NCI-H128 (cell line): Measurements from ENCODE around the gene KCNJ10.

Experiments
- DNase-seq: peaks from one replicate; lab custom pipeline; 2025; ENCODE audit not compliant: unreplicated experiment; lab: John Stamatoyannopoulos, UW

KCNJ10 gene

GRCh38 chr1:160099716-160100375, 29.9 kb upstream of the KCNJ10 start:
- no peak for DNase-seq

- peak; percentile 86 for DNase-seq
These were observed 29.0 kb upstream of the KCNJ10 start for GRCh38 chr1:160098852-160099561.

DNA sequence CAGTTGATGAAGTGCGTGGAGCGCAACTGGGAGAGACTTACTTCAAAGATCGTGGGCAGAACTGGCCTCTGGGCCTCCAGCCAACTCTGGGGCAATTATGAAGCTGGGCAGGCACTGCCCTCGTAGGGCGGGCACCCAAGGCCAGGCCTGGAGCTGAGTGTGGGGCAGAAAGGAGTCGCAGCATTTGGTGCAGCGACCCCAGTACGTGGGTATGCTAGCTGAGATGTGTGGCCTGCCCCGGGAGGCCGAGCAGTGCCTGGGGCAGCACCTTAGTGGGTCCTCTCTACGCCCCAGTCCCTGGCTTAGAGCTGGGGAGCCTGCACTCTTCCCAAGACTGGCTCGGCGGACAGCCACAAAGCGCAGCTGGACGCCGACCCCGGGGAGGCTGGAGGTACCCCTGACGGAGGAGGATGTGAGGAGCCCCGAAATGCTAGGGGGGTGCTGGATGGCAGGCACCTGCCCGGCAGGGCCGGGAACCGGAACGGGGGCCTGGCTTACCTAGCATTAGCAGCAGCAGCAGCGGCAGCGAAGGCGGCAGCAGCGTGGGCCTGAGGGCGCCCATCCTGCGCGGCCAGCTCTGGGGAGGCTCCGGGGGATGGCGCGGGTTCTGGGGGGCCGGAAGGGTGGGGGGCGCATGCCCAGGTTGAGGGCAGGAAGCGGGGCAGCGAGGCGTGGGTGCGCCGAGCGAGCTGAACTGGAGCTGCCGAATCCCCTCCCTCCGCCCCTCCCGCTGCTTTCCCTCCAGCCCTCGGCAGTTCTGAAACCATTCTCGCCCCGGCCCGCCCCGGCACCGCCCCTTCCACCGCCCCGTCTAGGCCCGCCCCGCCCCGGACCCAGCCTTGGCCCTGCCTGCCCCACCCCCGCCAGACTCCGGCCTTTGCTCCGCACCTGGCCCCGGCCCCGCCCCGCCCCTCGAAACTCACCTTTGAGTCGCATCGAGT, 28.2 kb upstream of the KCNJ10 start, which contains the start of gene IGSF8:
TSS of gene IGSF8 (minus strand) at position 709 of the 941 bp plus-strand sequence. CDS start at position 562, 147 bp downstream.
- DNase-seq, result peak; percentile 39

DNA sequence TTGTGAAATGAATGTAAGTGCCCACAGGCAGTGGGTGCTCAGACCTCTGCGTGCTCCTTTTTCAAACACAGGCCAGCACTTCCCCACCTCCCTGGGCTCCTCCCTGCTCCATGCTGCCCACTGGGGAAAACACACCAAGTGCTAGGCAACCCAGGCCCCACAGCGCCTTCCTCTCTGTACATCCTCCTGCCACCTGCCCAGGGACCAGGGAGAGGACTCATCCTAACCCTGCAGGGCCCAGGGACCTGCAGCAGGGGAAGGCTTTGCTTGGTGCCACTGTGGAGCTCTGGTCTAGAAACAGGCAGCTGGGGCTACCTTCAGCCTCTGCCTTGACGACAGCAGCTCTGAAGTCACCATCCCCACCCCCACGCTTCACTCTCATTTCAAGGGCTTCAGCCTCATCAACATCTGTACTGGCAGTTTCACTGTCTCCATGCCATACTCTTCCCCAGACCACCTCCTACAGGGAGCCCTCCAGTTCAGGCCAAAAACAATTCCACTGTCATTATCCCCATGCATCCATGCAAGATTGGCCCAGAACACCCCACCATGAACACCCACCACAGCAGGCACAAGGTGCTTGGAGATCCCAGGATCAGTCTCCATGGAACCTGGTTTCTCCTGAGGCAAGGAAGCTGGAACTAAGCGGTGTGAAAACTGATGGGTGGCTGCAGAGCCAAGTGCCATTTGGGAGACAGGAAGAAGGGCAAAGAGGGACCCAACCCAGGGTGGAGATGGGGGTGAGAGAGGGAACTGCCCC, 27.4 kb upstream of the KCNJ10 start:
- no peak for DNase-seq

- DNase-seq, result no peak
These were observed 26.5 kb upstream of the KCNJ10 start for GRCh38 chr1:160096274-160097116.

DNA sequence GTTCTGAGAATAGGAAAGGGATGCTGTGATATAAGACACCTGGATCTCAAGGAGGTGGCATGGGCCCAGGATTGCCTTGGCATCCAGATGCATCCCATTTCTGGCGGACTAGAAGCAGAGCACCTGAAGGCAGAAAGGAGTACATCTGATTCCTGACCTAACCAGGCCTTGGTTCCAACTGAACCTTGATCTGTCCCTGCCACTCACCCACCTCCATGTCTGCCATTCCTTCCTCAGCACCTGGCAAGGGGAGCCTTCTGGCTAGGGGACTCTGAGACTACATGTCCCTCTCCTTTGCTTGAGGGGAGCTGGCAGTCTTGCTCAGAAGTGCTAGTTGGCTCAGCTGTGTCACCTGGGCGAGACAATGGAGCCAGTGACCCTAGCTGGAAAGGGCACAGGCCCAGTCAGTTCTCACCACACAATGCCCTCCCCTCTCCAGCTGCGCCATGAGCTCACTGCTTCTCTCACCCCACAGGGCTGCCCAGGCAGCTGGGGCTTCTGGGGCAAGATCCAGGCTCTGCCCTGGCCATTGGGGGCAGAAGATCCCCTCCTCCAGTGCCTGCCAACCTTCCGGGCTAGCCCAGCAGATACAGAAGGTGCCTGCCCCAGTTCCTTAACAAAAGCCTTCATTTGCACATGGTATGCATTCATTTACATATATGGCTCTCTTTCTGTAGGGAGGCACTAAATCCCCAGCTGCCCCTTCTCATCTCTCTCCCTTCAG, 25.6 kb upstream of the KCNJ10 start:
- no peak for DNase-seq

DNA sequence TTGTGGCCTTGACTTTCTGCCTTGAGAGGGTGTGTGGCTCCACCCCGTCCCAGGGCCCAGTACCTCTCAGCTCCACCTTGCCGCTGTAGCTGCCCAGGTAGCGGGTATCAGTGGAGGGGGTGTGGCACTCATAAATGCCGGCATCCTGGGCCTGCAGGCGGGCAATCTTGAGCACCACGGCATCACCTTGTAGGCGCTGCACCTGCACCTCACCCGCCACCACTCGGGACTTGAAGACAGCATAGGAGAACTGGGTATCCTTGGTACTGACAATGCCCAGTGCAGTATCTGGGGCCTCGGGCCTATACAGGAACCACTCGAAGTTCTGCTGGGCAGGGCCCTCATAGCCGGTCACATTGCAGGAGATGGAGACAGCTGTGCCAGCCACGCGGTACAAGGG, 24.8 kb upstream of the KCNJ10 start:
- DNase-seq, result no peak

- DNase-seq, result no peak
These were observed 24.3 kb upstream of the KCNJ10 start for GRCh38 chr1:160094291-160094625.

- DNase-seq, result no peak
These were observed 23.8 kb upstream of the KCNJ10 start for GRCh38 chr1:160093624-160094290.

DNA sequence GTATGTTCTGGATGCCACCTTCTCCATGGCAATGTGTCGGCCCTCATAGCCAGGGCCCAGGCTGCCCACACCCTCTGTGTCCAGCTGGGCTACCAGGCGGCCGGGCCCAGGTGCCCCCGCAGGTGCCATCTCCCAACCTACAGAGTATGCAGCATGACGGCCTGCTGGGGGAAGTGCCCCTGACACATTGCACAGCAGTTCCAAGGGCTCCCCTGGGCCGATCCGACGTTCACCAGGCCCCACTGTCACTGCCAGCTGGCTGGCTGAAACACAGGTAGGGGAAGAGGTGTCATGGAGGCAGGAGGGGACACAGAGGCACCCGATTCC, 23.1 kb upstream of the KCNJ10 start:
- no peak for DNase-seq

DNA sequence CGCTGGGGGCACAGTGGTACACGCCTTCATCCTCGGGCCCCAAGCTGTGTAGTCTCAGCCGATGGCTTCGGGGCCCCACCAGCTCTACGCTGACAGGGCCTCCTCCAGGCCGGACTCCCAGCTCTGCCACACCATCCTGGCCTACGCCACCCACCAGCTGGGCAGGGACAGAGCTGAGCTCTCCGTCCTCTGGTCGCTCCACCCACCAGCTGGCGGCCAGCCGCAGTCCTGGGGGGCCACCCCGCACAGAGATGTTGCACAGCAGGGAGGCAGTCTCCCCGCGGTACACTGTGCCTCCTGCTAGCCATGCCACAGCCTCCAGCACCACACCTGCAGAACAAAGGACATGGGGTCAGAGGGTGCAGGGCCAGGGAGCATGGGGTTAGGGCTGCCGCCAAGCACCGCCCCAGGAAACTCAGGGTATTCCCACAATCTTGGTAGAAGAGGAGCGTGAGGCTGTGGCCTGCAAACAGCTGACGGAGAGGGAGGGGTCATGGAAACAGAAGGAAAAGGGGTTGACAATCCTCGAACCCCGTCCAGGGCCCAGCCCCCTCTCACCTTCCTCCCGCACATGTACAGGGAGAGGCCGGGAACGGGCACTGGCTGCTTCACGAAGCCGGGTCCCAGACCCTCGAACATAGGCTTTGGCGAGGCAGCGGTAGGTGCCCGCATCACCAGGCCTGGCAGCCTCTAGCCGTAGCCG, 22.6 kb upstream of the KCNJ10 start:
- DNase-seq, result no peak

GRCh38 chr1:160091666-160092223, 21.8 kb upstream of the KCNJ10 start:
- no peak for DNase-seq

DNA sequence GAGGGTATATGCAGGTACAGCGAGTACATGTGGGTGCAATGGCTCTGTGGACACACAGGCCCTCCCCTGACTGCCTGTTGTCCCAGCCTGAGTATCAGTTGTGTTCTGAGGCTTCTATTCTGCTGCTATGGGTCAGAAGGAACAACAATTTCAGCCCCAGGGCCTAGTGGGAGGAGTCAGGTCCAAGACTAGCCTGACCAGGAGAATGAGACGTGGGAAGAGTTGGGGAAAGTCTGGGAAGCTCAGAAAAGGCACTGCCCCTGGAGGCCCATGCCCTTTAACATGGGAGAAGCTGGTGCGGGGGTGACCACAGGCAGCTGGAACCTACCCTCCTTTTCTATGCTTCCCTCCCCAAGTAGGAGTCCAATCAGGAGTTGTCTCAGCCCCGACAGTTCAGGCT, 20.8 kb upstream of the KCNJ10 start:
- no peak for DNase-seq

DNA sequence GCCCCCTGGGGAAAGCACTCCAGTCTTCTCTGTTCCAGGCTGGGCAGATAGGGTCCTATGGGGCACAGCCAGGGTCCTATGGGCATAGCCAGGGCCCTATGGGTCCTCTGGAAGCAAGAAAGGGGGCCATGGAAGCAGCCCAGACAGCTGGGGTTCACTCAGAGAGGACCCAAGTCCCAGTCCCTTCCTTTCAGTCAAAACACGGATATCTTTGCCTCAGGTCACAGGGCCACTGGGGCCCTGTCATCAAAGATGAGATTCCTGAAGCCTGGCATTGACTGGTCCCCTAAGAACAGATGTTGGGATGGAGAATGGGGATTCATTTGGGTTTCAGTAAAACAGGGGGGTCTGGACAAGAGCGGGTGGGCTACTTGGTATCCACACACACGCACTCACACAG, 19.9 kb upstream of the KCNJ10 start:
- no peak for DNase-seq

DNA sequence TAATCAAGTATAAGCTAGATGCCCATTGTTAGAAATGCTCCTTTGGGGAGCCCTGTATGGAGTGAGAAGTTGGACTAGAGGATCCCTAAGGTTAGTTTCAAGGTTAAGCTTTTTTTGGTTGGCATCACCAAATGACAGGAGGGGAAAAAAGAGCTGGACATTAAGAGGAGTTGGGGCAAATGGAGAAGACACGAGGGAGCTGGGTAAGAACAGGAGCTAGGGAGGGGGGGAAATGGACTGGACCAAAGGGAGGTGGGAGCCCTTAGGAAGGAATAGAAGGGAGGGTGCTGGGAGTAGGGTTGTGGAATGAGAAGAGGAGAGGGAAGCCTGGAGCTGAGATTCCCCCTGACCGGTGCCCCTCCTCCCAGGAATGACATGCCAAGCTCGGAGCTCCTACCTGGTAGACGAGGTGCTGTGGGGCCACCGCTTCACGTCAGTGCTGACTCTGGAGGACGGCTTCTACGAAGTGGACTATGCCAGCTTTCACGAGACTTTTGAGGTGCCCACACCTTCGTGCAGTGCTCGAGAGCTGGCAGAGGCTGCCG, 17.2 kb upstream of the KCNJ10 start:
- DNase-seq, result no peak

- DNase-seq, result no peak
These were observed 16.5 kb upstream of the KCNJ10 start for GRCh38 chr1:160086456-160086892.

- DNase-seq, result peak; percentile 29
These were observed 15.9 kb upstream of the KCNJ10 start for GRCh38 chr1:160085686-160086455.
